Activated T-cell treated with anti-CD3 and anti-CD28 coated beads for 1 hour (primary cell): ENCODE results near the gene LHFPL6.

Experiments used
- DNase-seq: peaks from one replicate; pipeline ENCODE4 v3.0.0-alpha.2; 2020; ENCODE audit warnings: low read depth

The LHFPL6 gene

GRCh38 chr13:39306639-39307589 lies 296.1 kb downstream of the LHFPL6 start:
- DNase-seq: no peak

GRCh38 chr13:39302820-39303219 lies 300.2 kb downstream of the LHFPL6 start:
- DNase-seq: no peak

GRCh38 chr13:39298951-39299350 lies 304.0 kb downstream of the LHFPL6 start:
- no peak for DNase-seq

- DNase-seq: no peak
Measured at GRCh38 chr13:39297664-39298171, 305.3 kb downstream of the LHFPL6 start.

- no peak for DNase-seq
Measured at GRCh38 chr13:39297023-39297422, 306.0 kb downstream of the LHFPL6 start.

GRCh38 chr13:39296193-39296592 lies 306.8 kb downstream of the LHFPL6 start:
- DNase-seq: no peak
